IPS DF 4.7 (cell line): Measurements from ENCODE around the gene ECI1.

Source experiments
- DNase-seq: peaks from one replicate; pipeline ENCODE4 v3.0.0-alpha.2; 2013; ENCODE audit warnings: low spot score; ENCODE audit errors: extremely low read depth

ECI1 gene

DNA sequence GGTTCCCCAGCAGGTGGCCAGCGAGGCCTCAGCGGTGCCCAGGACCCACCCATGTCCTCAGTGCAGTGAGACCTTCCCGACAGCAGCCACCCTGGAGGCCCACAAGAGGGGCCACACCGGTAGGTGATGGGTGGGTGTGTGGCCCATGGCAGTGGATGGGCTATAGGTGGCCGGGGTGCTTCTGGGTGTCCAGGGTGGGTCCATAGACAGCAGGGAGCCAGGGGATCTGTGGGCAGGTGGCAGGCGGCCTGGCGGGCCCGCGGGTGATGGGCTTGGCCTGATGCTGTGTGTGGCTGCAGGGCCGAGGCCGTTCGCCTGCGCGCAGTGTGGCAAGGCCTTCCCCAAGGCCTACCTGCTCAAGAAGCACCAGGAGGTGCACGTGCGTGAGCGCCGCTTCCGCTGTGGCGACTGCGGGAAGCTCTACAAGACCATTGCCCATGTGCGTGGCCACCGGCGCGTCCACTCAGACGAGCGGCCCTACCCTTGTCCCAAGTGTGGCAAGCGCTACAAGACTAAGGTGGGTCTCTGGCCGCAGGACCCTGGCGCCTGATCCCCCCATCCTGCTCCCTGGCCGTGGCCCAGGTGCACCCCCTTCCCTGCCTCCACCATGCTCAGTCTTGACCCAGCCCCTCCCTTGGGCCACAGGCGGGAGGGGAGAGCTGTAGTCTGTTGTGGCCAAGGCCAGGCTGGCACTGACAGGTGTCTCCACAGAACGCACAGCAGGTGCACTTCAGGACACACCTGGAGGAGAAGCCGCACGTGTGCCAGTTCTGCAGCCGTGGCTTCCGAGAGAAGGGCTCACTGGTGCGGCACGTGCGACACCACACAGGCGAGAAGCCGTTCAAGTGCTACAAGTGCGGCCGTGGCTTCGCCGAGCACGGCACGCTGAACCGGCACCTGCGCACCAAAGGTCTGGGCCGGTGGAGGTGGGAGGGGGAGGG, 17.2 kb downstream of the ECI1 start:
- DNase-seq = no peak

DNA sequence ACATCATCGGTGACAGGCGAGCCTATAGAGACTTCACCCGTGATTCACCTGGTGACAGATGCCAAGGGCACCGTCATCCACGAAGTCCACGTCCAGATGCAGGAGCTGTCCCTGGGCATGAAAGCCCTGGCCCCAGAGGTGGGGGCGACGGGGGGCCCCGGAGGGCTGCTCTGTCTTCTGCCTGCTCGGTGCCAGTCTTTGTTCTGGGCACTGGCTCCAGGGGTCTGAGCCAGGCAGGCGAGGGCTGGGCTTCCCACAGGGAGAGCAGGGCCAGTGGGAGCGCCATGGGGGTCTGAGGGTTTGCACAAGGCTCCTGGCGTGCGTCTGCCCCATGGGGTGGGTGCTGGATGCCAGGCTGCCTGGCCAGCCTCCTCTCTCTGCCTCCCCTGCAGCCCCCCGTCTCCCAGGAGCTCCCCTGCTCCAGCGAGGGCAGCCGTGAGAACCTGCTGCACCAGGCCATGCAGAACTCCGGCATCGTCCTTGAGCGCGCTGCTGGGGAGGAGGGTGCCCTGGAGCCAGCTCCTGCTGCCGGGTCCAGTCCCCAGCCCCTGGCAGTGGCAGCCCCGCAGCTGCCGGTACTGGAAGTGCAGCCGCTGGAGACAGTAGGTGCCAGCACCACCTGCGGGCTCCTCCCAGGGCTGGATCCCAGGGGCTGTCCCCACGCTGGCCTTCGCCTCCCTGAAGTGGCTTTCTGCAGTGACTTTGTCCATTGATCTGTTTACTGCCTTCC, 18.2 kb downstream of the ECI1 start:
- no peak for DNase-seq

DNA sequence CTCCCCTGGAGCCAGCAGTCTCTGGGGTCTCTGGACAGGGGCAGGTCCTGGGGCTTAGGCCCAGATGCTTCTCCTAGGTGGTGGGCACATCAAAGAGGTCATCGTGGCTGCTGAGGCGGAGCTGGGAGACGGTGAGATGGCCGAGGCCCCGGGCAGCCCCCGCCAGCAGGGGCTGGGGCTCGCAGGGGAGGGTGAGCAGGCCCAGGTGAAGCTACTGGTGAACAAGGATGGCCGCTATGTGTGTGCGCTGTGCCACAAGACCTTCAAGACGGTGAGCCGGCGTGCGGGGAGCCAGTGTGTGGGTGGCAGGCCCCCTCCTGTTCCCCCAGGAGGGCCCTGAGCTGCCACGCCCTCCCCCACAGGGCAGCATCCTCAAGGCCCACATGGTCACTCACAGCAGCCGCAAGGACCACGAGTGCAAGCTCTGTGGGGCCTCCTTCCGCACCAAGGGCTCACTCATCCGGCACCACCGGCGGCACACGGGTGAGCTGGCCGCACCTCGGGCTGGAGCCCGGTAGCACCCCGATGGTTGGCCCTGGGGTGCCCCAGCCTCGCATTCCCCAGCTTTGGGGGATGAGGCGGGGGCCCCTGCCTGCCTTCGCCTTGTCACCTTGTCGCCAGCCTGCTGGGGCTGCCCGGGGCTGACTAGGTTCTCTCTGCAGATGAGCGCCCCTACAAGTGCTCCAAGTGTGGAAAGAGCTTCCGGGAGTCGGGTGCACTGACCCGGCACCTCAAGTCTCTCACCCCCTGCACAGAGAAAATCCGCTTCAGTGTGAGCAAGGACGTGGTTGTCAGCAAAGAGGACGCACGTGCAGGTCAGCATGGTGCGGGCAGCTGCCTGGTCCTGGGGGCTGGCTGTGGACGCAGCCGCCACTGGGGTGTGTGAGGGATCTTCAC, 19.0 kb downstream of the ECI1 start:
- DNase-seq = no peak

DNA sequence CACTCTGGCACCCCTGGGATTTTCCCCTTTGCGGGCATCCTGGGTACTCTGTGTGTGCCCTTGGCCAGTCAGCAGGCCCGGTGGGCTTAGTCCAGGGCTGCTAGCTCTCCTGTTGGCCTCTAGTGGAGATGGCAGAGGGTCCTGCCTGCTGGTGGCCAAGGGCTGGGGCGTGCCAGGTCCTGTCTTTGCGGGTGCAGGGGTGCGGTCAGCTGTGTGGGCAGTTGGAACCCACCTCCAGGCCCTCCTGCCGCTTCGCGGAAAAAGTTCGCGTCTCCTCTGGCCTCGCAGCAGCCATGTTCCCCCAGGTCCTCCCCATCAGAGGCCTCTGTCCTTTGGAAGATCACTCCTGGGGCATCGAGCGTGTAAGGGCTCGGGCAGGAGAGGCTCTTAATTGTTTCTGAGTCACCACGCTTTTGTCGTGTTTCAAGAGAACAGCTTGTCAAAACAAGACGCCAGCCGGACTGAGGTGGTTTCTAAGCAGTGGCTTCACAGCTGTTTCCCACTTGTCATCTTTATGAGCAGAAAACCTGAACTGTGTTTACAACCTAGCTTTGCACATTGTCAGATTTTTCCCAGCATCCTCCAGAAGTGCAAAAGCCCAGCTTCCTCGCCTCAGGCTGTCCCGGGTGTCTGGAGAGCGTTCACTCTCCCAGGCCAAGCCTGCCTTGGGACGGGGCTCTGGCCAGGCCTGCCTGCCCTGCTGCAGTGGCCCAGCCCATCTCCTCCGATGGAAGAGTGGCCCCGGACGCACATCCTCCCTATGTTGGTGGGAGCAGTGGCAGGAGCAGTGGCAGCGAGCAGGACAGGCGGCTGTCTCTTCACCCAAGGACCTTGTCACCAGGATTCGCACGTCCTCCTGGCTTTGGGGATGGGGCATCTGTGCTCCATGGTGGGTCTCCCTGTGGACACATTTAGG, 20.1 kb downstream of the ECI1 start:
- no peak for DNase-seq

DNA sequence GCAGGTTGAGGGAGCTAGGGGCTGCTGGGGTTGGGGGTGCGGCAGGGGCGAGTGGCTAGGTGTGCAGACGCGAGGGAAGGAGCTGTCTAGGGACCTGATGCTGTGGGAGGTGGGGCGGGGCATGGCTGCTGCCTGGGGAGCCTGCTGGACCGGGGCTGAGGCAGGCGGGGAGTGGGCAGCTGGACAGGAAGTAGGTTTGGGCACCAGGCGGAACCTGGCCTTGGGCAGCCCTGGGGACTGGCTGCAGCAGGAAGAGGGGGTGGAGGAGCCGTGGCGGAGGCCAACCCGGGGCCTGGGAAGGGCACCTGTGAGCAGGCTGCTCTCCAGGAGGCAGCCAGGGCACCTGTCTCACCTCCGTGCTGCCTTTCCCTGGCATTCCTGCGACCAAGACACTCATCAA, 21.0 kb downstream of the ECI1 start:
- DNase-seq = no peak

DNA sequence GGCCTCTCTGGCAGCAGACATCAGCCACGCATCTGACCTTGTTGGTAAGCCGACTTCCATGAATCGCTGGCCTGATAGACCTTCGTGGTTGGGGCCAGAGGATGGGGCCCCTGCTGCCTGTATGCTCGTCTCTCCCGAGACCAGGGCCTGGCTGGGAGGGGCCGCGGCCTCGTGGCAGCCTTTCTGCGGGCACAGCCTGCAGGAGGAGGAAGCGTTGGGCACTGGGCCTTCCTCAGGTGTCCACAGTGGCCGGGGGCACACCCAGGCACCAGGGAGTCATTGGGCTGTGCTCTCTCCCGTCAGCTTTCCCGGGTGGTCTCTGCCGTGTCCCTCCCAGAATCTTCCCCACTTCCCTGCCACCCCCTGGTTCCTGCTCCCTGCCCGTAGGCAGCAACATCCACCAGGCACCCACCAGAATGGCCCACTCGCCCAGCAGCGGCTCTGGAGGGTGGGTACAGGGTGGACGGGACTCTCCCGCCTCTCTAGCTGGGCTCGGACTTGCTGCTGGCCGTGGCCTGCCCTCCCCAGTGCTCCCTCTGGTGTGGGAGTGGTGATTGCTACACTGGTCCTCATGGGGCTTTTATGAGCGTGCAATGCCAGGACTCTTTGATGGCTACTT, 21.6 kb downstream of the ECI1 start:
- no peak for DNase-seq

DNA sequence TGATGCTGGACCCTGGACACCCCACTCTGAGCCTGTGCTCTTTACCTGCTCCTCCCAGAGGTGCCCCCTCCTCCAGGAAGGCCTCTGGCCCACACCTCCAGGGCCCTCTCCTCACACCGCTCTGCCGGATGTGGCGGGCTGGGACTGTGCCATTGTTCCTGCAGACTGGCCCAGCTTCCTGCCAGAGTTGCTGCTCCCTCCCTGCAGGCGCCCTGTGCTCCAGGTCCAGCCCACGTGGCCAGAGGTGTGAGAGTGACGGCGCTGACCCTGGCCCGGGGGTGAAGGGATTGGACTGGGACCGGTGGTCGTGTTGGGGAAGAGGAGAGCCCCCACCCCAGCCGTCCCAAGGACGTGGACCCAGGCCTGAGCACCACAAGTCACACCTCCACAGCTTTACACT, 22.3 kb downstream of the ECI1 start:
- DNase-seq = no peak

DNA sequence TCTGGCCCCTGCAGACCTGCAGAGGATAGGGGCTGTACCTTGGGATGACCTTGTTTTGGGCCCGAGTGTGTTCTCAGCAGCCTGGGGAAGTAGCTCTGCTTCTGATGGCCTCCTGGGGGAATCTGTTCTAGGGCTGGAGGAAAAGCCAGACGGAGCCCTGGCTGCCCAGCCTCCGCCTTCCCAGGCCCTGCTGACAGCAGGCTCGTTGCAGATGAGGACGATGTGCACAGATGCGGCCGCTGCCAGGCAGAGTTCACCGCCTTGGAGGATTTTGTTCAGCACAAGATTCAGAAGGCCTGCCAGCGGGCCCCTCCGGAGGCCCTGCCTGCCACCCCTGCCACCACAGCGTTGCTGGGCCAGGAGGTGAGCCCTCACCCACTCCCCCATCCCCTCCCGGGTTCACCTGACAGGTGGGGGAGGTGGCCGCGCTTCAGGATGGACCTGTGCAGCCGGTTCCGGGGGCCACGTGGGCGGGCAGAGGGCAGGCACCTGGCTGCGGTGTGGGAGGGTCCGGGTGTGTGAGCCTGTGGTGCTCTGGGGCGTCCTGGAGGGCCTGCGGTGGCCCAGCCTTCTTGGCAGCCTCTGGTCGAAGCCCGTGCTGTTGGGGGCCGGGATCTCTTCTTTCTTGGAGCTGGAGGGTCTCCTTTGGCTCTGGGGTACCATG, 23.1 kb downstream of the ECI1 start:
- DNase-seq = no peak

DNA sequence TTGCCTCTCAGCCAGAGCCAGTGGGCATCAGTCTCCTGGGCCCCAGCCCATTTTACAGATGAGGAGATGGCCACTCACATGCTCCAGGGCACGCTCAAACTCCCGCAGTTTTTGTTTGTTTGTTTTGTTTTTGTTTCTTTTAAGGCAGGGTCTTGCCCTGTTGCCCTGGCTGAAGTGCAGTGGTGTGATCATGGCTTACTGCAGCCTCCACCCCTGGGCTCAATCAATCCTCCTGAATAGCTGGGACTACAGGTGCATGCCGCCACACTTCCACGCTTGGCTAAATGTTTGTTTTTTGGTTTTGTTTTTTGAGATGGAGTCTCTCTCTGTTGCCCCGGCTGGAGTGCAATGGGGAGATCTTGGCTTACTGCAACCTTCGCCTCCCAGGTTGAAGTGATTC, 24.5 kb downstream of the ECI1 start:
- no peak for DNase-seq

DNA sequence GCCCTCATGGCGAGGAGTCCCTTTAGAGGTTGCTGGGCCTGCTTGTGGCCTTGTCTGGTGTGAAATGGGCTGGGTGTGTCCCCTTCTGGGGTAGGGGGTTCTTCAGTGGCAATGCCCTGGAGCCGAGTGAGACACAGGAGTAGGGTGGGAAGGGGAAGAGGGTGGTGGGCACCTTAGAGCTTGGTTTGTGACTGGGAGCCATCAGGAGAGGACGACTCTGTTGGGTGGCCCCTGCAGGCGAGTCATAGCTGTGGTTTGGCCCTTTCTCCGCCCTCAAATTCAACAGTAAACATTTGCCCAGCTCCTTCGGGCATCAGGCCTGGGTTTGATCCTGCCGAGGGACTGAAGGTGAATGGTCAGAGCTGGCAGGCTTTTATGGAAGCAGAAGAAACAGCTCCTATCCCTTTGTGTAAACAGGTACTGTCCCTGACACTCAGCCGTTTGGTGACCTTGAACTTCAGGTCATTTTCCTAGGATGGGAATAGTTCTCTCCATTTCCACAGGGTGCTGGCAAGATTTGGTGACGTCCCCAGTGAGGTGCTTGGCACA, 25.1 kb downstream of the ECI1 start:
- no peak for DNase-seq

DNA sequence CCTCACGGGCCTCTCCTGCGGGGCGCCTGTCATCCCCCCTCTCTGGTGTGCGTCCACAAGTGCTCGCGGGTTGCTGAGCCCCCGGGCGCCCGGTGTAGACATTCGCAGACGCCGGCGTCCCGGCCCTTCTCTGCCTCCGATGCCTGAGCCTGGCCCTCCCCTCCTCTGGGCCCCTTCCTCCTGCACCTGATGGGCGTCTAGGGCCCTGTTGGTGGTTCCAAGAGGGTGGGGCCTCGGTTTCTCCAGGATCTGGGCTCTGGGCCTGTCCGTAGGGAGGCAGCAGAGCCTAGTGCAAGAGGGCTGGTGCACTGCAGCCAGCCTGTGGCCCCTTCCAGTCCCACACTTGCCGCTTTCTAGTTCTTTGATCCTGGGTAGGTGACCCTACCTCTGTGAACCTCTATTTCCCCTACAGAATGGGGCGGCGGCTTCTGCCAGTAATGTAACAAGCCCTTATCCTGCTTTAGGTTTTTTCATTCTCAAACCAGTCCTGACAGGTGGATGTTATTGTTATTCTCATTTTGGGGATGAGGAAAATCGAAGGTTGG, 27.4 kb downstream of the ECI1 start:
- no peak for DNase-seq

DNA sequence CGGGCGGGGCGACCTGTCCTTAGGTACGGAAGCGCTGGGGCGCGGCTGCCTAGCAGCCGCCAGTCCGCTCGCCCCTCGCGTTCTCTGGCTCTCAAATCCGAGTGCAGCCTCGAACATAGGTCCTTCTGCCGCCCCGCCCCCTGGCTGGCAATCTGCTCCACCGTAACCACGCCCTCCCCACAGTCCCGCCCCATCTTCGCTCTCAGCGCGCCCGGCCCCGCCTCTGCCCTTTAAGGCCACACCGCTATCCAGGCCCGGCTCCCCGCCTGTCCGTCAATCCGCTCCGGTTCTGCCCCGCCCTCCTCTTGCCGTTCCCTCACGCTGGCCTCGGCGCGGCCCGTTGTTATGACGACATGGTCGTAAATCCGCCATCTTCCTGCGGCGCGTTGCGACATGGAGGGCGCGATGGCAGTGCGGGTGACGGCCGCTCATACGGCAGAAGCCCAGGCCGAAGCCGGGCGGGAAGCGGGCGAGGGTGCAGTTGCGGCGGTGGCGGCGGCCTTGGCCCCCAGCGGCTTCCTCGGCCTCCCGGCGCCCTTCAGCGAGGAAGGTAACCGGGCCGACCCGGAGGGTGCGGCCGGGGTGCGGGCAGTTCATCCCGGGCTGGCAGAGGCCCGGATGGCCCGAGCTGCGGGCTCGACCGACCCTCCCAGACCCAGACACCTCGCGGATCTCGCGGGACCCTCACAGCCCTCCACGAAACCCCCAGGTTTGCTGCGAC, 28.0 kb downstream of the ECI1 start, which contains the start of gene E4F1:
Gene E4F1, plus strand, starts transcription at position 371 of the 721 bp plus-strand sequence. Its CDS starts 23 bp downstream, at position 394.
- peak; percentile 91 for DNase-seq

DNA sequence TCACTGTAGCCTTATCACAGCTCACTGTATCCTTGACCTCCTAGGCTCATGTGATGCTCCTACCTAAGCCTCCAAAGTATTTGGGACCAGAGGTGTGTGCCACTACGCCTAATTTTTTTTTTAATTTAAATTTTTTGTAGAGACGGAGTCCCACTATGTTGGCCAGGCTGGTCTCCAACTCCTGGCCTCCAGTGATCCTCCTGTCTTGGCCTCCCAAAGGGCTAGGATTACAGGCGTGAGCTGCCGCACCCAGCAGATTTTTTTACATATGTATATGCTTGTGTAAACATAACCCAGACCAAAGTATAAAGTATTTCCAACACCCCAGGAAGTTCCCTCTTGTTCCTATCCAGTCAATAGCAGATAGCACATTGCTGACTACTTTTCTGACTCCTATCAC, 35.1 kb downstream of the ECI1 start:
- no peak for DNase-seq

DNA sequence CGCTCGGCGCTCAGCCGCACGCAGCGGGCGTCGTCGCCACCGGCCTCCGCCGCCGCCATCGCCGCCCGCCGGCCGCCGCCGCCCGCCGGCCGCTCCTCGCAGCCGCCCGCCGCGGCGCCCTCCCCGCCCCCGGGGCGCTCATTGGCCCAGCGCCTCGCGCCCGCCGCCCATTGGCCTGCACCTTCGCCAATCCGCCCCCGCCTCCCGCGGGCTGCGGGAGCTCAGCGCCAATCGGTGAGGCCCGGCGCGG, 36.7 kb downstream of the ECI1 start, which contains the start of gene PGP:
Gene PGP, minus strand, starts transcription at position 122 of the 250 bp plus-strand sequence. Its CDS starts 63 bp downstream, at position 59.
- DNase-seq = no peak

DNA sequence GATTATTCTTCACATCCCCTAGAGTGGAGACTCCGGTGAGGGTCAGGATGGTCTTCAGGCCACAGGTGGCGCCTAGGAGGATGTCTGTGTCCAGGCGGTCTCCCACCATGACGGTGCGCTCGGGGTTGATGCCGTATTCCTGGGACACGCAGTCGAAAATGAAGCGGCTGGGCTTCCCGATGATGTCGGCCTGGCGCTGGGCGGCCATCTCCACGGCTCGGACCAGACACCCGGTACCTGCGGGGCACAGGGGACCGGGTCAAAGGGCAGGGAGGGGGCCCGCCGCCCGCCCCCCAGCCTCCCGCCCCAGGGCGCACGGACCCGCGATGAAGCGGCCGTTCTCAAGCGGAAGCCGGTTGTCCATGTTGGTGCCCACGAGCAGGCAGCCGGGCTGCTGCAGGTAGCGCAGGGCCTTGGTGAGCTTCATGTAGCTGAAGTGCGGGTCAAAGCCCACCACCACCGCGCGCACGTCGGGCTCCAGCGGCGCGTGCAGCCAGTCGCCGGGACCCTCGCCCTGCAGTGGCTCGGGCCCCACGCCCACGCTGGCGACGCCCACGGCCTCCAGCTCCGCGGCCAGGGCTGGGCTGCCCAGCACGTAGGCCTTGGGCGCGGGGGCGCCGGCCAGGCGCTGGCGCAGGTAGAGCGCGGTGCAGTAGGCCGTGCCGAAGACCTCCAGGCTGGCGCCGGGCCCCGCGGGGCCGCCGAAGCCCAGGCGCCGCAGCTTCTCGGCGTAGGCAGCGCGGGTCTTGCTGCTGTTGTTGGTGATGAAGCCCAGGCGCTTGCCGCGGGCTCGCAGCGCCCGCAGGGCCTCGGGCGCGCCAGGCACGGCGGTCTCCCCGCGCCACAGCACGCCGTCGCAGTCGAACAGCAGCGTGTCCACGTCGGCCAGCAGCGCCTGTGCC, 37.3 kb downstream of the ECI1 start:
- no peak for DNase-seq

DNA sequence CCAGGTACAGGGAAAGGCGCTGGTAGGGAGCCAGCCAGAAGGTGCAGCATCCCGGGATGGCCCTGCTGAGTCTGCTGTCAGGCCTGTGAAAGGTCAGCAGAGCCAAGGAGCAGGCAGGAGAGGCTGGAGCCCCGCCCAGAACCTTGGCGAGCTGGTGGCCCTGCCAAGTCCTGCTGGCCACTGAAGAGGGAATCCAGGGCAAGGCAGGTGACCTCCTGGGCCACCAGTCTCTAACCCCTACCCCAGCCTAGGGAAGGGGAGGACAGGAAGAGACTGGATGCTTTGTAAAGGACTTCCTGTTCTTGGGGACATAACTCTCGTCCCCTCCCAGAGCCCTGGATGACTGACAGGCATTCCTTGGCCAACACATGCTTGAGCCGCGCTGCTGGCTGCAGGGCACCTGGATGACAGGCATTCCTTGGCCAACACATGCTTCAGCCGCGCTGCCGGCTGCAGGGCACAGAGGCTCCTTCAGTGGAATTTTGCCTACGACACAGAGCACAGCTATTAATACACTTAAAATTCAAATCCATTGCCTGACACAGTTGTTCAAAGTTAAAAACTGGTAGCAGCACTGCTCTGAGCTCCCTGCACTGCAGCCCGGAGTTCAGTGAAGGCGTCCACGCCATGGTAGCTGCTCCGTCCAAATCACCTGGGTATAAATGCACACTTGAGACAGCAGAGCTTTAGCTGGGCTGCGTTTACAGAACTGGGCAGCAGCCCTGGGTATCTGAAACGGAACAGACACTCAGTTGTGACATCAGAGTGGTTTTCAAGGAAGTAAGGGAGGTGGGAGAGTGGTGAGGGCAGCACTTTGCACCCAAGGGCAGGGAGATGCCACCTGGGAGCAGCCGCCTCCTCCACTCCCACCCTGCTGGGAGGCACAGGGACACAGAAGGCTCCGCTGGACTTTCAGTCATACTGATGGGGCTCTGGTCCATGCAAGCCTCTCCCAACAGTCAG, 38.7 kb downstream of the ECI1 start:
- no peak for DNase-seq
